ENCODE data around the gene LRRC36.
A peak's percentile ranks its signal among the peaks of the same experiment; 100 is the strongest.

Gene LRRC36

DNA sequence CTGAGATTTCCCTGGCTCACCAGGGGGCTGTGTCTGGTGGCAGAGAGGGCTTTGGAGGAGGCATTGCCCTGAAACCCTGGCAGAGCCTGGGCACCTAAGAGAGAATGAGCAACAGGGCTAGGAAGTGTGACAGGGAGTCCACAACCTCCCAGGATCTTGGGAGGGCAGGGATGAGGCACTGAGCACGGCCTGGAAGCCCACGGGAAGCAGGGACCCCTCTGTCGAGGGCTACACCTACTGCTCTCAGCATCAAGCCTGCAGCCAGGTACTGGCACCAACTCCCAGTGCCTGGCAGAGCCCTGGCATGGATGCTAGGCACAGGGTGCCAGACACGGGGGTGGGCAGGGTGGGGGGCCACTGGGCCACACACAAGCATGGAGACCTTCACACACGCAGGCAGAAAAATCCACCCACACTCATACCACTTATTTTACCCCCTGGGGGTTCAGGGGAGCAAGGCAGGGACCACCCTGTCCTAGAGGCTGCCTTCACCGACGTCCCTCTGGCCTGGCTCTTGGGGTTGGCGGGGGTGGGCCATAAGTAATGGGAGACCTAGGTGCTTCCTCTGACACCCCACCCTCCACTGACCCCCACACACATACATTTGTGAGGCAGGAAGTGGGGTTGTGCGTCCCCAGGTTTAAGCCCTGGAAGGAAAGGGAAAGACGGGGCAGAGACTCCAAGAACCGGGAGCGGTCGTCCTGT, 103.3 kb downstream of the LRRC36 start:
- H3K27ac Mint-ChIP-seq = peak overlapping the region; percentile 23
- H3K36me3 Mint-ChIP-seq = no peaks in the 10 kb centered on the region
- H3K4me3 Mint-ChIP-seq = peak overlapping the region; percentile 81
- H3K9me3 Mint-ChIP-seq = no peaks in the 10 kb centered on the region
- peaks cover 27% of the 10 kb centered on the region for H3K27me3 Mint-ChIP-seq
- peaks cover 3% of the 10 kb centered on the region for H3K4me1 Mint-ChIP-seq

- Mint-ChIP-seq H3K27ac (no peak overlapping the region), H3K4me1 (peaks cover 3% of the 10 kb centered on the region), H3K27me3 (peaks cover 23% of the 10 kb centered on the region), H3K36me3 (no peaks in the 10 kb centered on the region), H3K9me3 (no peaks in the 10 kb centered on the region), H3K4me3 (peak overlapping the region; percentile 81)
Measured at GRCh38 chr16:67430504-67430976, 103.9 kb downstream of the LRRC36 start.

GRCh38 chr16:67430977-67431774, 104.6 kb downstream of the LRRC36 start, which contains the start of gene HSD11B2:
TSS of gene HSD11B2 (plus strand) at chr16:67431121. CDS start at chr16:67431249, 128 bp downstream.
- Mint-ChIP-seq H3K4me3 (peak within 1 kb of the TSS; percentile 81), H3K27ac (no peak within 1 kb of the TSS), H3K4me1 (peaks cover 3% of the 10 kb centered on the region)

GRCh38 chr16:67431775-67432505, 105.3 kb downstream of the LRRC36 start:
- Mint-ChIP-seq H3K27me3 (peaks cover 21% of the 10 kb centered on the region), H3K27ac (no peak overlapping the region), H3K4me1 (peaks cover 3% of the 10 kb centered on the region), H3K4me3 (peak overlapping the region; percentile 62), H3K36me3 (no peaks in the 10 kb centered on the region), H3K9me3 (no peaks in the 10 kb centered on the region)

More at GRCh38 chr16:67430977-67431774, 104.6 kb downstream of the LRRC36 start, which contains the start of gene HSD11B2:
- Mint-ChIP-seq H3K36me3 (no peaks in the 10 kb centered on the region), H3K9me3 (no peaks in the 10 kb centered on the region), H3K27me3 (peaks cover 23% of the 10 kb centered on the region)

- peaks cover 3% of the 10 kb centered on the region for H3K4me1 Mint-ChIP-seq
- peaks cover 18% of the 10 kb centered on the region for H3K27me3 Mint-ChIP-seq
- H3K36me3 Mint-ChIP-seq = no peaks in the 10 kb centered on the region
- H3K4me3 Mint-ChIP-seq = peak overlapping the region; percentile 58
- H3K27ac Mint-ChIP-seq = no peak overlapping the region
- no peaks in the 10 kb centered on the region for H3K9me3 Mint-ChIP-seq
Measured at GRCh38 chr16:67432506-67432890, 105.9 kb downstream of the LRRC36 start.

DNA sequence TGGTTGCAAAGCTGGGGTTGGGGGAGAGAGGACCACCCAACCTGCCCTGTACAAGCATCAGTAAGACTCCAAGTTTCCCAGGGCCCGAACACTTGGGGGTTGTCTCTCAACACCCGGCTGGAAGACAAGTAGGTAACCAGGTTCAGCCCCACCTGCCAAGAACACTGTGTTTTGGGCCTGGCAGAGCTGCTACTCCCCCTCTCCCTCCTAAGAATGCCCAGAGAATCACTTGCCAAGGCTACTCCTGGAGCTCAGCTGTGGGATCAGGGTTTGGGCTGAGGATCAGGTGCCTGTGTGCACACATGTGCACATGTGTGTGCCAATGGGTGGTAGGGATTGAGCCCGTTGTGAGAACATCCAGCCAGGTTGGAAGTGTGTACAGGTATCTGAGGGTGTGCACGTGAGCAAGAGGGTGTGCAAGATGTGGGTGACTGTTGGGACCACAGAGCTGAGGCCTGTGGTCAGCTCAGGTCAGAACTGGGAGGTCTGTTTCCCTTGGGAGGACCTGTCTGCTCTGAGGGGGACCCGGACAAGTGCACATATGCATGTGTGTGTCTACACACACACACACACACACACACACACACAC, 106.6 kb downstream of the LRRC36 start:
- H3K27ac Mint-ChIP-seq = no peak overlapping the region
- no peak overlapping the region for H3K4me3 Mint-ChIP-seq
- peaks cover 17% of the 10 kb centered on the region for H3K27me3 Mint-ChIP-seq
- peaks cover 3% of the 10 kb centered on the region for H3K4me1 Mint-ChIP-seq
- H3K36me3 Mint-ChIP-seq = no peaks in the 10 kb centered on the region
- H3K9me3 Mint-ChIP-seq = no peaks in the 10 kb centered on the region

Data from activated naive CD4-positive, alpha-beta T cell treated with anti-CD3 and anti-CD28 coated beads, Interleukin-2, amount 50 U/mL, for 24 hours (primary cell).